IPS DF 6.9 (cell line): ENCODE measurements around the gene PRRX1.

Experiments used
- DNase-seq: peaks from one replicate; pipeline ENCODE4 v3.0.0-alpha.2; 2013; ENCODE audit warnings: low read depth, low spot score
- H3K27ac ChIP-seq: one replicate; pipeline ENCODE4 v1.5.1; 2013; ENCODE audit warnings: low read length, control low read depth
- H3K27me3 ChIP-seq: 2 replicates; pipeline ENCODE4 v1.6.1; 2013; ENCODE audit warnings: mild to moderate bottlenecking, low read length; ENCODE audit not compliant: control insufficient read depth, insufficient read depth
- H3K36me3 ChIP-seq: 2 replicates; pipeline ENCODE4 v1.6.1; 2013; ENCODE audit warnings: low read length; ENCODE audit not compliant: control insufficient read depth, insufficient read depth
- H3K4me1 ChIP-seq: 2 replicates; pipeline ENCODE4 v1.6.1; 2013; ENCODE audit warnings: low read length; ENCODE audit not compliant: control insufficient read depth, insufficient read depth
- H3K4me3 ChIP-seq: 2 replicates; pipeline ENCODE4 v1.5.1; 2013; ENCODE audit warnings: mild to moderate bottlenecking, low read length
- H3K9me3 ChIP-seq: 2 replicates; pipeline ENCODE4 v1.6.1; 2013; ENCODE audit warnings: low read length, inconsistent platforms; ENCODE audit not compliant: control insufficient read depth, insufficient read depth
- WGBS: extraction: QIAGEN DNeasy Blood & Tissue Kit; methylation state at CpG from one replicate; pipeline ENCODE4 v1.1.7; 2013; ENCODE audit warnings: mixed read lengths, missing lambda C conversion rate; ENCODE audit not compliant: insufficient read length, insufficient coverage; 5-methylcytosine and 5-hydroxymethylcytosine counted together

PRRX1 gene

GRCh38 chr1:170739803-170740202 lies 75.9 kb downstream of the PRRX1 start:
- 0 out of 2 replicates have a peak, but pooled peaks cover 1% of the 10 kb centered on the region for H3K9me3 ChIP-seq
- no peak overlapping the region for H3K4me3 ChIP-seq
- H3K27ac ChIP-seq, result no peak overlapping the region
- H3K4me1 ChIP-seq, result no peaks in the 10 kb centered on the region
- no peaks in the 10 kb centered on the region for H3K27me3 ChIP-seq
- no peak for DNase-seq
- H3K36me3 ChIP-seq, result no peaks in the 10 kb centered on the region
- no CpG with 5 or more reads among the region's 1 CpG for WGBS

- Histone ChIP-seq H3K27me3 (no peaks in the 10 kb centered on the region), H3K27ac (no peak overlapping the region), H3K9me3 (0 out of 2 replicates have a peak, but pooled peaks cover 1% of the 10 kb centered on the region), H3K4me1 (no peaks in the 10 kb centered on the region), H3K4me3 (no peak overlapping the region), H3K36me3 (no peaks in the 10 kb centered on the region)
- no CpG with 5 or more reads among the region's 4 CpGs for WGBS
- DNase-seq, result no peak
These were observed 77.7 kb downstream of the PRRX1 start for GRCh38 chr1:170741678-170742077.

- Histone ChIP-seq H3K4me3 (no peak overlapping the region), H3K27ac (no peak overlapping the region), H3K4me1 (no peaks in the 10 kb centered on the region), H3K27me3 (no peaks in the 10 kb centered on the region), H3K36me3 (no peaks in the 10 kb centered on the region), H3K9me3 (0 out of 2 replicates have a peak, but pooled peaks cover 1% of the 10 kb centered on the region)
- no peak for DNase-seq
- no CpG with 5 or more reads among the region's 5 CpGs for WGBS
These were observed 78.7 kb downstream of the PRRX1 start for GRCh38 chr1:170742600-170742999.

- no peaks in the 10 kb centered on the region for H3K4me1 ChIP-seq
- H3K36me3 ChIP-seq, result no peaks in the 10 kb centered on the region
- H3K4me3 ChIP-seq, result no peak overlapping the region
- WGBS, result no CpG with 5 or more reads among the region's 1 CpG
- DNase-seq, result no peak
- H3K27me3 ChIP-seq, result no peaks in the 10 kb centered on the region
- no peak overlapping the region for H3K27ac ChIP-seq
- H3K9me3 ChIP-seq, result 0 out of 2 replicates have a peak, but pooled peaks cover 1% of the 10 kb centered on the region
These were observed 79.2 kb downstream of the PRRX1 start for GRCh38 chr1:170743083-170743482.

GRCh38 chr1:170749549-170749948 lies 85.6 kb downstream of the PRRX1 start:
- no peak overlapping the region for H3K4me3 ChIP-seq
- WGBS, result no CpG with 5 or more reads among the region's 2 CpGs
- H3K9me3 ChIP-seq, result no peaks in the 10 kb centered on the region
- no peaks in the 10 kb centered on the region for H3K4me1 ChIP-seq
- H3K27me3 ChIP-seq, result no peaks in the 10 kb centered on the region
- no peak overlapping the region for H3K27ac ChIP-seq
- no peaks in the 10 kb centered on the region for H3K36me3 ChIP-seq
- no peak for DNase-seq

GRCh38 chr1:170749959-170750358 lies 86.0 kb downstream of the PRRX1 start:
- Histone ChIP-seq H3K4me1 (no peaks in the 10 kb centered on the region), H3K4me3 (no peak overlapping the region), H3K9me3 (no peaks in the 10 kb centered on the region), H3K27me3 (no peaks in the 10 kb centered on the region), H3K27ac (no peak overlapping the region), H3K36me3 (no peaks in the 10 kb centered on the region)
- WGBS, result no CpG with 5 or more reads among the region's 2 CpGs
- DNase-seq, result no peak

- no peak for DNase-seq
- Histone ChIP-seq H3K4me1 (no peaks in the 10 kb centered on the region), H3K9me3 (no peaks in the 10 kb centered on the region), H3K36me3 (no peaks in the 10 kb centered on the region), H3K27ac (no peak overlapping the region), H3K27me3 (no peaks in the 10 kb centered on the region), H3K4me3 (no peak overlapping the region)
- WGBS, result no CpG with 5 or more reads among the region's 3 CpGs
These were observed 91.9 kb downstream of the PRRX1 start for GRCh38 chr1:170755795-170756194.

- Histone ChIP-seq H3K4me1 (no peaks in the 10 kb centered on the region), H3K27me3 (no peaks in the 10 kb centered on the region), H3K27ac (no peak overlapping the region), H3K4me3 (no peak overlapping the region), H3K36me3 (no peaks in the 10 kb centered on the region), H3K9me3 (no peaks in the 10 kb centered on the region)
- WGBS, result 100% methylated on average over 1 of the region's 2 CpGs
- DNase-seq, result no peak
These were observed 95.1 kb downstream of the PRRX1 start for GRCh38 chr1:170758992-170759391.

GRCh38 chr1:170765279-170765678 lies 101.3 kb downstream of the PRRX1 start:
- H3K4me3 ChIP-seq, result no peak overlapping the region
- DNase-seq, result no peak
- no peaks in the 10 kb centered on the region for H3K36me3 ChIP-seq
- no peaks in the 10 kb centered on the region for H3K9me3 ChIP-seq
- no peaks in the 10 kb centered on the region for H3K27me3 ChIP-seq
- no CpG with 5 or more reads among the region's 1 CpG for WGBS
- H3K4me1 ChIP-seq, result no peaks in the 10 kb centered on the region
- H3K27ac ChIP-seq, result no peak overlapping the region

GRCh38 chr1:170765712-170766330 lies 101.9 kb downstream of the PRRX1 start:
- DNase-seq, result no peak
- no peaks in the 10 kb centered on the region for H3K9me3 ChIP-seq
- no peaks in the 10 kb centered on the region for H3K36me3 ChIP-seq
- no peaks in the 10 kb centered on the region for H3K4me1 ChIP-seq
- no peak overlapping the region for H3K4me3 ChIP-seq
- H3K27ac ChIP-seq, result no peak overlapping the region
- no peaks in the 10 kb centered on the region for H3K27me3 ChIP-seq
- no CpG with 5 or more reads among the region's 10 CpGs for WGBS

- Histone ChIP-seq H3K9me3 (no peaks in the 10 kb centered on the region), H3K27ac (no peak overlapping the region), H3K36me3 (no peaks in the 10 kb centered on the region), H3K27me3 (no peaks in the 10 kb centered on the region), H3K4me1 (no peaks in the 10 kb centered on the region), H3K4me3 (no peak overlapping the region)
- peak; percentile 5 for DNase-seq
- no CpG with 5 or more reads among the region's 1 CpG for WGBS
These were observed 105.0 kb downstream of the PRRX1 start for GRCh38 chr1:170768929-170769328.
